Measurements from ENCODE around the gene MOCS1. TPM values are rescaled to one million over a fixed set of nuclear protein-coding genes. Genes with fewer than 3 reads are reported as not detected.

The MOCS1 gene
- total and polyA plus RNA-seq, 3 experiments from 2014 or later, result 0.53 to 0.78 (median 0.77) TPM

- Mint-ChIP-seq H3K27ac (no peak overlapping the region), H3K27me3 (peaks cover 3 to 7% of the 10 kb centered on the region in 2 donors), H3K9me3 (no peaks in the 10 kb centered on the region), H3K4me3 (no peak overlapping the region), H3K4me1 (no peaks in the 10 kb centered on the region), H3K36me3 (no peaks in the 10 kb centered on the region)
- H3K4me3 ChIP-seq (ENCODE audit: low read length), result no peak overlapping the region
- ChIA-PET POLR2A (no interaction called here), CTCF (no interaction called here)
- no peak overlapping the region for H3K27ac ChIP-seq (ENCODE audit: low read depth, low read length)
- no peaks in the 10 kb centered on the region for H3K9me3 ChIP-seq (ENCODE audit: low read length)
- no peaks in the 10 kb centered on the region for H3K36me3 ChIP-seq (ENCODE audit: insufficient read depth, low read length)
- H3K4me1 ChIP-seq (ENCODE audit: insufficient read depth, low read length), result no peaks in the 10 kb centered on the region
- H3K27me3 ChIP-seq (ENCODE audit: insufficient read depth, low read length, poor library complexity, severe bottlenecking), result no peaks in the 10 kb centered on the region
- no peak for DNase-seq
Measured at GRCh38 chr6:39902136-39902535, 32.1 kb downstream of the MOCS1 start.

GRCh38 chr6:39901670-39902069 is 32.6 kb downstream of the MOCS1 start:
- Mint-ChIP-seq H3K9me3 (no peaks in the 10 kb centered on the region), H3K27ac (no peak overlapping the region), H3K36me3 (no peaks in the 10 kb centered on the region), H3K27me3 (peaks cover 3 to 10% of the 10 kb centered on the region in 2 donors), H3K4me1 (no peaks in the 10 kb centered on the region), H3K4me3 (no peak overlapping the region)
- Histone ChIP-seq H3K9me3 (ENCODE audit: low read length) (no peaks in the 10 kb centered on the region), H3K27ac (ENCODE audit: low read depth, low read length) (no peak overlapping the region), H3K27me3 (ENCODE audit: insufficient read depth, low read length, poor library complexity, severe bottlenecking) (no peaks in the 10 kb centered on the region), H3K4me3 (ENCODE audit: low read length) (no peak overlapping the region), H3K4me1 (ENCODE audit: insufficient read depth, low read length) (no peaks in the 10 kb centered on the region), H3K36me3 (ENCODE audit: insufficient read depth, low read length) (no peaks in the 10 kb centered on the region)
- ChIA-PET POLR2A (no interaction called here), CTCF (no interaction called here)
- no peak for DNase-seq

- no peak for DNase-seq
- Histone ChIP-seq H3K4me1 (ENCODE audit: insufficient read depth, low read length) (no peaks in the 10 kb centered on the region), H3K27ac (ENCODE audit: low read depth, low read length) (no peak overlapping the region), H3K4me3 (ENCODE audit: low read length) (no peak overlapping the region), H3K36me3 (ENCODE audit: insufficient read depth, low read length) (no peaks in the 10 kb centered on the region), H3K9me3 (ENCODE audit: low read length) (no peaks in the 10 kb centered on the region), H3K27me3 (ENCODE audit: insufficient read depth, low read length, poor library complexity, severe bottlenecking) (no peaks in the 10 kb centered on the region)
- peaks cover 3 to 10% of the 10 kb centered on the region in 2 donors for H3K27me3 Mint-ChIP-seq
- no peak overlapping the region for H3K27ac Mint-ChIP-seq
- no peaks in the 10 kb centered on the region for H3K36me3 Mint-ChIP-seq
- H3K4me3 Mint-ChIP-seq, result no peak overlapping the region
- no peaks in the 10 kb centered on the region for H3K4me1 Mint-ChIP-seq
- H3K9me3 Mint-ChIP-seq, result no peaks in the 10 kb centered on the region
- ChIA-PET CTCF (no interaction called here), POLR2A (no interaction called here)
Measured at GRCh38 chr6:39901116-39901655, 33.1 kb downstream of the MOCS1 start.

- Histone ChIP-seq H3K4me3 (ENCODE audit: low read length) (no peak overlapping the region), H3K9me3 (ENCODE audit: low read length) (no peaks in the 10 kb centered on the region), H3K27ac (ENCODE audit: low read depth, low read length) (no peak overlapping the region), H3K4me1 (ENCODE audit: insufficient read depth, low read length) (no peaks in the 10 kb centered on the region), H3K27me3 (ENCODE audit: insufficient read depth, low read length, poor library complexity, severe bottlenecking) (no peaks in the 10 kb centered on the region), H3K36me3 (ENCODE audit: insufficient read depth, low read length) (no peaks in the 10 kb centered on the region)
- ChIA-PET POLR2A (no interaction called here), CTCF (no interaction called here)
- DNase-seq, result no peak
- Mint-ChIP-seq H3K4me3 (no peak overlapping the region), H3K9me3 (no peaks in the 10 kb centered on the region), H3K4me1 (no peaks in the 10 kb centered on the region), H3K36me3 (no peaks in the 10 kb centered on the region), H3K27me3 (peaks cover 3 to 10% of the 10 kb centered on the region in 2 donors), H3K27ac (no peak overlapping the region)
Measured at GRCh38 chr6:39899554-39900295, 34.5 kb downstream of the MOCS1 start.

- no peaks in the 10 kb centered on the region for H3K9me3 ChIP-seq (ENCODE audit: low read length)
- no peak overlapping the region for H3K4me3 ChIP-seq (ENCODE audit: low read length)
- H3K4me1 ChIP-seq (ENCODE audit: insufficient read depth, low read length), result no peaks in the 10 kb centered on the region
- peaks cover 3 to 6% of the 10 kb centered on the region in 2 donors for H3K27me3 Mint-ChIP-seq
- no peaks in the 10 kb centered on the region for H3K36me3 ChIP-seq (ENCODE audit: insufficient read depth, low read length)
- no peaks in the 10 kb centered on the region for H3K27me3 ChIP-seq (ENCODE audit: insufficient read depth, low read length, poor library complexity, severe bottlenecking)
- no peak for DNase-seq
- ChIA-PET POLR2A (no interaction called here), CTCF (no interaction called here)
- H3K4me3 Mint-ChIP-seq, result no peak overlapping the region
- H3K9me3 Mint-ChIP-seq, result no peaks in the 10 kb centered on the region
- H3K27ac Mint-ChIP-seq, result no peak overlapping the region
- no peak overlapping the region for H3K27ac ChIP-seq (ENCODE audit: low read depth, low read length)
- no peaks in the 10 kb centered on the region for H3K36me3 Mint-ChIP-seq
- no peaks in the 10 kb centered on the region for H3K4me1 Mint-ChIP-seq
Measured at GRCh38 chr6:39898625-39899024, 35.6 kb downstream of the MOCS1 start.

GRCh38 chr6:39897698-39898097 is 36.6 kb downstream of the MOCS1 start:
- H3K9me3 ChIP-seq (ENCODE audit: low read length), result no peaks in the 10 kb centered on the region
- no peak overlapping the region for H3K27ac Mint-ChIP-seq
- DNase-seq, result no peak
- H3K27ac ChIP-seq (ENCODE audit: low read depth, low read length), result no peak overlapping the region
- no peaks in the 10 kb centered on the region for H3K4me1 Mint-ChIP-seq
- H3K4me3 ChIP-seq (ENCODE audit: low read length), result no peak overlapping the region
- CTCF ChIA-PET, result no interaction called here
- POLR2A ChIA-PET, result no interaction called here
- no peaks in the 10 kb centered on the region for H3K27me3 ChIP-seq (ENCODE audit: insufficient read depth, low read length, poor library complexity, severe bottlenecking)
- H3K4me3 Mint-ChIP-seq, result no peak overlapping the region
- peaks cover 3% of the 10 kb centered on the region in 2 donors for H3K27me3 Mint-ChIP-seq
- H3K4me1 ChIP-seq (ENCODE audit: insufficient read depth, low read length), result no peaks in the 10 kb centered on the region
- H3K36me3 Mint-ChIP-seq, result no peaks in the 10 kb centered on the region
- H3K9me3 Mint-ChIP-seq, result no peaks in the 10 kb centered on the region
- H3K36me3 ChIP-seq (ENCODE audit: insufficient read depth, low read length), result no peaks in the 10 kb centered on the region

GRCh38 chr6:39896701-39897100 is 37.6 kb downstream of the MOCS1 start:
- no peak overlapping the region for H3K4me3 Mint-ChIP-seq
- CTCF ChIA-PET, result no interaction called here

GRCh38 chr6:39893286-39893685 is 41.0 kb downstream of the MOCS1 start:
- Histone ChIP-seq H3K36me3 (ENCODE audit: insufficient read depth, low read length) (no peaks in the 10 kb centered on the region), H3K4me1 (ENCODE audit: insufficient read depth, low read length) (no peaks in the 10 kb centered on the region), H3K4me3 (ENCODE audit: low read length) (no peak overlapping the region), H3K27me3 (ENCODE audit: insufficient read depth, low read length, poor library complexity, severe bottlenecking) (no peaks in the 10 kb centered on the region), H3K9me3 (ENCODE audit: low read length) (no peaks in the 10 kb centered on the region), H3K27ac (ENCODE audit: low read depth, low read length) (no peak overlapping the region)
- H3K4me1 Mint-ChIP-seq, result no peaks in the 10 kb centered on the region
- H3K9me3 Mint-ChIP-seq, result peaks cover 0 to 1% (median 0%) of the 10 kb centered on the region in 5 donors
- ChIA-PET CTCF (no interaction called here), POLR2A (no interaction called here)
- no peak overlapping the region for H3K4me3 Mint-ChIP-seq
- H3K36me3 Mint-ChIP-seq, result no peaks in the 10 kb centered on the region
- no peak for DNase-seq
- peaks cover 0 to 6% of the 10 kb centered on the region in 2 donors for H3K27me3 Mint-ChIP-seq
- H3K27ac Mint-ChIP-seq, result no peak overlapping the region

More at GRCh38 chr6:39896701-39897100, 37.6 kb downstream of the MOCS1 start:
- H3K27ac Mint-ChIP-seq, result no peak overlapping the region
- no peak for DNase-seq
- Histone ChIP-seq H3K9me3 (ENCODE audit: low read length) (no peaks in the 10 kb centered on the region), H3K27me3 (ENCODE audit: insufficient read depth, low read length, poor library complexity, severe bottlenecking) (no peaks in the 10 kb centered on the region), H3K4me3 (ENCODE audit: low read length) (no peak overlapping the region), H3K4me1 (ENCODE audit: insufficient read depth, low read length) (no peaks in the 10 kb centered on the region), H3K27ac (ENCODE audit: low read depth, low read length) (no peak overlapping the region), H3K36me3 (ENCODE audit: insufficient read depth, low read length) (no peaks in the 10 kb centered on the region)
- H3K27me3 Mint-ChIP-seq, result peaks cover 3 to 6% of the 10 kb centered on the region in 2 donors
- peaks cover 0 to 1% (median 0%) of the 10 kb centered on the region in 5 donors for H3K9me3 Mint-ChIP-seq
- POLR2A ChIA-PET, result no interaction called here
- H3K4me1 Mint-ChIP-seq, result no peaks in the 10 kb centered on the region
- H3K36me3 Mint-ChIP-seq, result no peaks in the 10 kb centered on the region

Measured in CD8-positive, alpha-beta memory T cell (primary cell).